HCT116 (cell line): Measurements from ENCODE around the gene PGS1. TPM values are rescaled to one million over a fixed set of nuclear protein-coding genes. Genes with fewer than 3 reads are reported as not detected.

Experiments used
- ATAC-seq: fragments of 200-7000 bp; cut with Tn5 transposase; 2 replicates; pipeline ENCODE4 v1.9.1; 2020; ENCODE audit warnings: mild to moderate bottlenecking, moderate library complexity
- BruUV-seq: library from RNA; stranded (reverse); fragments of 400-500 nt; replicated peaks from 2 replicates; lab custom pipeline; 2021; lab: Mats Ljungman, UMichigan
- CTCF ChIA-PET: fragments of 300-600 bp; sonication (Branson Sonifier 250); formaldehyde crosslinking; loops from one replicate; lab custom pipeline; 2021; ENCODE audit warnings: antibody characterized with exemption; lab: Charles Lee
- POLR2A ChIA-PET: fragments of 300-600, 350-600 bp; sonication (Branson Sonifier 250); formaldehyde crosslinking; loops from one replicate; lab custom pipeline; 2021; ENCODE audit warnings: antibody characterized with exemption; lab: Charles Lee
- RAD21 ChIA-PET, 2 experiments: fragments of 300-600 bp; sonication (Branson Sonifier 250); formaldehyde crosslinking; loops; one replicate each; lab custom pipeline; 2023; ENCODE audit warnings: low total read pairs in 2 of 2; ENCODE audit not compliant: uncharacterized antibody in 2 of 2, unreplicated experiment in 2 of 2, low non-redundant PET in 1 of 2; lab: Charles Lee
- DNase-seq: peaks from one replicate; pipeline ENCODE4 v3.0.0-alpha.2; 2010; ENCODE audit warnings: low read depth, low spot score
- H2AFZ ChIP-seq: fragments of 200-600 bp; shearing (Covaris generic), sonication (generic); 2 replicates; pipeline ENCODE4 v1.6.1; 2017; ENCODE audit warnings: low read depth, mixed run types, mixed read lengths, antibody characterized with exemption, low read length; ENCODE audit not compliant: poor library complexity, severe bottlenecking
- H3K27ac ChIP-seq: 2 replicates; pipeline ENCODE4 v1.5.1; 2012; ENCODE audit warnings: low read depth, low read length
- H3K27me3 ChIP-seq: fragments of 200-600 bp; sonication (generic); 2 replicates; pipeline ENCODE4 v1.6.1; 2016; ENCODE audit warnings: mixed run types, low read length, mixed read lengths; ENCODE audit not compliant: insufficient read depth
- H3K36me3 ChIP-seq, 2 experiments: fragments of 200-500 bp in 1 of 2; fragments of 200-600 bp in 1 of 2; sonication (Bioruptor generic) in 1 of 2; sonication (generic) in 1 of 2; 2 replicates each; pipeline versions ENCODE4 v1.5.1 to v1.6.1; 2014 to 2016; ENCODE audit warnings: low read length in 2 of 2, inconsistent platforms in 1 of 2, mixed read lengths in 1 of 2, mixed run types in 1 of 2; ENCODE audit not compliant: insufficient read depth in 2 of 2, control insufficient read depth in 1 of 2
- H3K4me1 ChIP-seq, 2 experiments: fragments of 200-600 bp in 1 of 2; sonication (generic) in 1 of 2; 2 replicates each; pipeline versions ENCODE4 v1.5.1 to v1.6.1; 2012 to 2017; ENCODE audit warnings: low read length in 2 of 2, inconsistent platforms in 1 of 2, mild to moderate bottlenecking in 1 of 2, mixed read lengths in 1 of 2, mixed run types in 1 of 2, moderate library complexity in 1 of 2; ENCODE audit not compliant: insufficient read depth in 2 of 2, control insufficient read depth in 1 of 2
- H3K4me2 ChIP-seq: fragments of 200-600 bp; sonication (generic); 2 replicates; pipeline ENCODE4 v1.6.1; 2017; ENCODE audit warnings: mixed run types, low read length, mixed read lengths
- H3K4me3 ChIP-seq, 2 experiments: fragments of 200-600 bp in 1 of 2; sonication (generic) in 1 of 2; replicated peaks in 1 of 2; 2 replicates each; pipeline ENCODE4 v1.5.1; 2011 to 2016; ENCODE audit warnings: low read length in 2 of 2, control low read depth in 1 of 2, low read depth in 1 of 2, mild to moderate bottlenecking in 1 of 2, mixed read lengths in 1 of 2, mixed run types in 1 of 2
- H3K79me2 ChIP-seq: fragments of 200-600 bp; sonication (generic); 2 replicates; pipeline ENCODE4 v1.6.1; 2017; ENCODE audit warnings: mild to moderate bottlenecking, mixed run types, low read length, moderate library complexity, mixed read lengths; ENCODE audit not compliant: insufficient read depth
- H3K9ac ChIP-seq: fragments of 200-600 bp; sonication (generic); 2 replicates; pipeline ENCODE4 v1.6.1; 2016; ENCODE audit warnings: low read length, mixed read lengths
- H3K9me2 ChIP-seq: fragments of 200-600 bp; sonication (generic), shearing (Covaris generic); 2 replicates; pipeline ENCODE4 v1.6.1; 2017; ENCODE audit warnings: mixed run types, mild to moderate bottlenecking, moderate library complexity; ENCODE audit not compliant: insufficient read depth
- H3K9me3 ChIP-seq, 2 experiments: fragments of 200-500 bp in 1 of 2; fragments of 200-600 bp in 1 of 2; sonication (Bioruptor generic) in 1 of 2; sonication (generic) in 1 of 2; 2 replicates each; pipeline ENCODE4 v1.6.1; 2014 to 2017; ENCODE audit warnings: low read length in 2 of 2, mixed read lengths in 2 of 2, inconsistent platforms in 1 of 2, low read depth in 1 of 2, mild to moderate bottlenecking in 1 of 2, mixed run types in 1 of 2, moderate library complexity in 1 of 2; ENCODE audit not compliant: control insufficient read depth in 1 of 2, insufficient read depth in 1 of 2
- H4K20me1 ChIP-seq: fragments of 200-600 bp; sonication (generic), shearing (Covaris generic); 2 replicates; pipeline ENCODE4 v1.6.1; 2017; ENCODE audit warnings: mixed run types, mild to moderate bottlenecking, moderate library complexity; ENCODE audit not compliant: insufficient read depth
- CBX3 ChIP-seq: IDR thresholded peaks from 2 replicates; pipeline ENCODE4 v1.6.1; 2012; ENCODE audit warnings: low read depth
- CEBPB ChIP-seq: IDR thresholded peaks from 2 replicates; pipeline ENCODE4 v1.6.1; 2012; ENCODE audit warnings: low read depth
- ELF1 ChIP-seq: IDR thresholded peaks from 2 replicates; pipeline ENCODE4 v1.6.1; 2012; ENCODE audit warnings: low read depth, borderline replicate concordance
- EZH2phosphoT487 ChIP-seq: fragments of 200-600 bp; IDR thresholded peaks from 2 replicates; pipeline ENCODE4 v1.6.1; 2018; ENCODE audit warnings: antibody characterized with exemption, borderline replicate concordance
- FOSL1 ChIP-seq: IDR thresholded peaks from 2 replicates; pipeline ENCODE4 v1.6.1; 2012; ENCODE audit warnings: low read depth
- POLR2A ChIP-seq: IDR thresholded peaks from 2 replicates; pipeline ENCODE4 v1.7.0; 2011; ENCODE audit warnings: borderline replicate concordance; ENCODE audit not compliant: insufficient read depth, insufficient read length; ENCODE audit errors: extremely low read depth
- POLR2AphosphoS5 ChIP-seq: IDR thresholded peaks from 2 replicates; pipeline ENCODE4 v1.6.1; 2011; ENCODE audit warnings: mild to moderate bottlenecking, low read depth, low read length, moderate library complexity
- RAD21 ChIP-seq: IDR thresholded peaks from 2 replicates; pipeline ENCODE4 v1.6.1; 2012; ENCODE audit warnings: low read depth, mild to moderate bottlenecking
- YY1 ChIP-seq: IDR thresholded peaks from 2 replicates; pipeline ENCODE4 v1.6.1; 2011; ENCODE audit warnings: low read length, low read depth, moderate library complexity, mild to moderate bottlenecking; ENCODE audit not compliant: insufficient replicate concordance; ENCODE audit errors: extremely low read depth
- ZNF274 ChIP-seq: fragments of 200-500 bp; sonication (Bioruptor generic); IDR thresholded peaks from 2 replicates; pipeline ENCODE4 v1.6.1; 2014; ENCODE audit warnings: mild to moderate bottlenecking, low read depth, low read length, inconsistent platforms
- intact Hi-C: fragments of 100-400 bp; cut with micrococcal nuclease; formaldehyde crosslinking; loops from 2 replicates; pipeline ENCODE4 v1.10.0; 2022
- total RNA-seq: library from RNA; stranded (reverse); gene quantifications from one replicate; pipeline ENCODE4 v1.2.1, GENCODE V29; 2021; ENCODE audit not compliant: unreplicated experiment
- TF ChIP-seq, protein P1 (sequence below): IDR thresholded peaks from 2 replicates; pipeline ENCODE4 v1.6.1; 2012
- TF ChIP-seq, protein P2 (sequence below), 3 experiments: fragments of 200-600 bp in 1 of 3; sonication (generic) in 1 of 3; IDR thresholded peaks in 2 of 3; conservative IDR thresholded peaks in 1 of 3; 2 replicates each; pipeline ENCODE4 v1.5.1; 2012 to 2017; ENCODE audit warnings: low read depth in 2 of 3, low read length in 2 of 3, antibody characterized with exemption in 1 of 3, borderline replicate concordance in 1 of 3, control low read depth in 1 of 3, mild to moderate bottlenecking in 1 of 3, mixed read lengths in 1 of 3, mixed run types in 1 of 3, moderate library complexity in 1 of 3; ENCODE audit not compliant: insufficient read depth in 1 of 3
- TF ChIP-seq, protein P3 (sequence below): IDR thresholded peaks from 2 replicates; pipeline ENCODE4 v1.6.1; 2011; ENCODE audit warnings: mild to moderate bottlenecking, low read length, moderate library complexity; ENCODE audit not compliant: insufficient replicate concordance; ENCODE audit errors: extremely low read depth

The PGS1 gene
- total RNA-seq, 1 experiment from 2014 or later: 44.4 TPM

DNA sequence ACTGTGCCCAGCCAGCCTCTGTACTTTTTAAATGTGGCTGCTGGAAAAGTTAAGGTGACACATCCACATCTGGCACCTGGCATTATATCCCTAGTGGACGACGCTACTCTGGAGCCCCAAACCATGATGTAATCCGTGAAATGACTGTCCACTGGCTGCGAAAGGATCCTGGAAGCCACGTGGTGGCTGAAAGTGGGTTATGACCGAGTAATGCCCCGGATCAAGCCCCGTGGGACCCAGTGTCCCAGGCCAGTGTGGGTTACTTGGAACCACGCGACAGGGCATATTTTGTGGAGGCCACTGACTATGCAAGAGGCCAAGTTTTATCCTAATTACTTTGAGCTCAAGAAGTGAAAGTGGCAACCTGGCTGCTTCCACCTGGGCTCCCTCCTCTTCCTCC, 79.6 kb downstream of the PGS1 start:
- no peaks in the 10 kb centered on the region for H3K27me3 ChIP-seq
- H3K4me3 ChIP-seq: no peak overlapping the region
- ChIA-PET POLR2A (no interaction called here), CTCF (no interaction called here), RAD21 (no interaction called here)
- no peaks in the 10 kb centered on the region for H3K9me3 ChIP-seq
- TF ChIP-seq ELF1 (no peak), FOSL1 (no peak), CEBPB (no peak), YY1 (no peak), POLR2AphosphoS5 (no peak), EZH2phosphoT487 (no peak), POLR2A (no peak)
- TF ChIP-seq, protein P1, sequence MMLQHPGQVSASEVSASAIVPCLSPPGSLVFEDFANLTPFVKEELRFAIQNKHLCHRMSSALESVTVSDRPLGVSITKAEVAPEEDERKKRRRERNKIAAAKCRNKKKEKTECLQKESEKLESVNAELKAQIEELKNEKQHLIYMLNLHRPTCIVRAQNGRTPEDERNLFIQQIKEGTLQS: no peak
- no peaks in the 10 kb centered on the region for H3K9me2 ChIP-seq
- H3K9ac ChIP-seq: no peak overlapping the region
- DNase-seq (no peak), ATAC-seq (no peak)
- H2AFZ ChIP-seq: no peak overlapping the region
- no peaks in the 10 kb centered on the region for H3K79me2 ChIP-seq
- no peaks in the 10 kb centered on the region for H3K36me3 ChIP-seq
- H3K27ac ChIP-seq: no peak overlapping the region
- no peaks in the 10 kb centered on the region for H3K4me1 ChIP-seq
- no TSS peak for BruUV-seq
- intact Hi-C loops: no loop called here
- no peak overlapping the region for H3K4me2 ChIP-seq
- H4K20me1 ChIP-seq: no peaks in the 10 kb centered on the region

DNA sequence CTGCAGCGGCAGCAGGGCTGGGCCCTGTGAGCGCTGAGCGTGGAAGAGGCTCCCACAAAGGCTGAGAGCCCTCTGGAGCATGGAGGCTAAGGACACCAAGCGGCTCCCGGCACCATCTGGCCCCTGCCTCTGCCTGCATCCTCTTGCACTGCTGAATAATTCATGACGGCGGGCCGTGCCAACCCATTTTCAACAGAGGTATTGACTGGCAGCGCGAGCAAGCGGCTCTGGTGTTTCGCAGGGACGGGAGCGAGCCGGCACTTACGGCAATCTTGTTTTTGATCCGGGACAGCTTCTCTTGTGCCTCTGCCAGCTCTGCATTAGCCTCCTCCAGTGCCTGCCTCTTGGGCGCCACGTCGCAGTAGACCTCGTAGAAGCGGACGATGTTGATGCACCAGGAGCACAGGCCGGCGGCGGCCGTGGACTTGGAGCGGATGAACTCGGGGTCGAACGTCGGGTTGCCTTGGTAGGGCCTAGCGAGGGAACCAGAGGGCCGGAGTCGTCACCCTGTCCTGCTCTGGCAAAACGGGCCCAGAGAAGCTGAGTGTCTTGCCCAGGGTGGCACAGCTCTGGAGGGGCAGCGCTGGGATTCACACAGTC, 80.4 kb downstream of the PGS1 start:
- H3K79me2 ChIP-seq: no peaks in the 10 kb centered on the region
- no peak overlapping the region for H3K27ac ChIP-seq
- DNase-seq (no peak), ATAC-seq (no peak)
- ChIA-PET CTCF (no interaction called here), RAD21 (no interaction called here), POLR2A (no interaction called here)
- H4K20me1 ChIP-seq: no peaks in the 10 kb centered on the region
- no peak overlapping the region for H2AFZ ChIP-seq
- no peaks in the 10 kb centered on the region for H3K9me2 ChIP-seq
- no peaks in the 10 kb centered on the region for H3K4me1 ChIP-seq
- H3K4me2 ChIP-seq: no peak overlapping the region
- no peaks in the 10 kb centered on the region for H3K36me3 ChIP-seq
- H3K9me3 ChIP-seq: no peaks in the 10 kb centered on the region
- intact Hi-C loops: no loop called here
- BruUV-seq: no TSS peak
- no peaks in the 10 kb centered on the region for H3K27me3 ChIP-seq
- H3K9ac ChIP-seq: no peak overlapping the region
- TF ChIP-seq, protein P1: no peak
- TF ChIP-seq ZNF274: no peak
- TF ChIP-seq, protein P2, sequence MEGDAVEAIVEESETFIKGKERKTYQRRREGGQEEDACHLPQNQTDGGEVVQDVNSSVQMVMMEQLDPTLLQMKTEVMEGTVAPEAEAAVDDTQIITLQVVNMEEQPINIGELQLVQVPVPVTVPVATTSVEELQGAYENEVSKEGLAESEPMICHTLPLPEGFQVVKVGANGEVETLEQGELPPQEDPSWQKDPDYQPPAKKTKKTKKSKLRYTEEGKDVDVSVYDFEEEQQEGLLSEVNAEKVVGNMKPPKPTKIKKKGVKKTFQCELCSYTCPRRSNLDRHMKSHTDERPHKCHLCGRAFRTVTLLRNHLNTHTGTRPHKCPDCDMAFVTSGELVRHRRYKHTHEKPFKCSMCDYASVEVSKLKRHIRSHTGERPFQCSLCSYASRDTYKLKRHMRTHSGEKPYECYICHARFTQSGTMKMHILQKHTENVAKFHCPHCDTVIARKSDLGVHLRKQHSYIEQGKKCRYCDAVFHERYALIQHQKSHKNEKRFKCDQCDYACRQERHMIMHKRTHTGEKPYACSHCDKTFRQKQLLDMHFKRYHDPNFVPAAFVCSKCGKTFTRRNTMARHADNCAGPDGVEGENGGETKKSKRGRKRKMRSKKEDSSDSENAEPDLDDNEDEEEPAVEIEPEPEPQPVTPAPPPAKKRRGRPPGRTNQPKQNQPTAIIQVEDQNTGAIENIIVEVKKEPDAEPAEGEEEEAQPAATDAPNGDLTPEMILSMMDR (IDR thresholded peaks at IDR 0.05 in 2 of 3, conservative IDR thresholded peaks at IDR 0.05 in 1 of 3; ENCODE audit: borderline replicate concordance in 1 of 3, insufficient read depth in 1 of 3, low read depth in 2 of 3, low read length in 2 of 3): no peak
- TF ChIP-seq POLR2A: no peak
- no peak for TF ChIP-seq CBX3
- no peak for TF ChIP-seq RAD21
- TF ChIP-seq, protein P3, sequence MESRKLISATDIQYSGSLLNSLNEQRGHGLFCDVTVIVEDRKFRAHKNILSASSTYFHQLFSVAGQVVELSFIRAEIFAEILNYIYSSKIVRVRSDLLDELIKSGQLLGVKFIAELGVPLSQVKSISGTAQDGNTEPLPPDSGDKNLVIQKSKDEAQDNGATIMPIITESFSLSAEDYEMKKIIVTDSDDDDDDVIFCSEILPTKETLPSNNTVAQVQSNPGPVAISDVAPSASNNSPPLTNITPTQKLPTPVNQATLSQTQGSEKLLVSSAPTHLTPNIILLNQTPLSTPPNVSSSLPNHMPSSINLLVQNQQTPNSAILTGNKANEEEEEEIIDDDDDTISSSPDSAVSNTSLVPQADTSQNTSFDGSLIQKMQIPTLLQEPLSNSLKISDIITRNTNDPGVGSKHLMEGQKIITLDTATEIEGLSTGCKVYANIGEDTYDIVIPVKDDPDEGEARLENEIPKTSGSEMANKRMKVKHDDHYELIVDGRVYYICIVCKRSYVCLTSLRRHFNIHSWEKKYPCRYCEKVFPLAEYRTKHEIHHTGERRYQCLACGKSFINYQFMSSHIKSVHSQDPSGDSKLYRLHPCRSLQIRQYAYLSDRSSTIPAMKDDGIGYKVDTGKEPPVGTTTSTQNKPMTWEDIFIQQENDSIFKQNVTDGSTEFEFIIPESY: no peak
- no peak for TF ChIP-seq POLR2AphosphoS5
- H3K4me3 ChIP-seq: no peak overlapping the region
